Gastrocnemius medialis (tissue), 4 donors: ENCODE data around the gene DPP3. TPM values are rescaled to one million over a fixed set of nuclear protein-coding genes. Genes with fewer than 3 reads are reported as not detected.

Source experiments
- ATAC-seq, 2 donors: fragments of 150-250 bp; one replicate each; pipeline ENCODE4 v1.9.1; 2016
- DNase-seq, 2 donors: peaks; one replicate each; pipeline ENCODE4 v3.0.0-alpha.2; 2019
- H3K27ac ChIP-seq, 4 donors: fragments of 200-600 bp; sonication (generic); 1 replicate in 1 of 4; 2 replicates in 3 of 4; pipeline ENCODE4 v1.5.1; 2016 to 2018; ENCODE audit warnings: mild to moderate bottlenecking in 2 of 4, moderate library complexity in 1 of 4
- H3K27me3 ChIP-seq, 3 donors: fragments of 200-600 bp; sonication (generic) in 2 of 3; 1 replicate in 1 of 3; 2 replicates in 2 of 3; pipeline versions ENCODE4 v1.5.1 to v1.6.0; 2016 to 2019; ENCODE audit warnings: mild to moderate bottlenecking in 1 of 3, moderate library complexity in 1 of 3
- H3K36me3 ChIP-seq, 2 donors: fragments of 200-600 bp; sonication (generic) in 1 of 2; one replicate each; pipeline ENCODE4 v1.5.1; 2017 to 2018
- H3K4me1 ChIP-seq, 2 donors: fragments of 200-600 bp; sonication (generic) in 1 of 2; one replicate each; pipeline ENCODE4 v1.5.1; 2016 to 2017; ENCODE audit warnings: mild to moderate bottlenecking in 2 of 2
- H3K4me3 ChIP-seq, 4 donors: fragments of 200-600 bp; sonication (generic) in 3 of 4; 1 replicate in 1 of 4; 2 replicates in 3 of 4; pipeline ENCODE4 v1.5.1; 2016 to 2019; ENCODE audit warnings: mild to moderate bottlenecking in 2 of 4
- H3K9me3 ChIP-seq, 3 donors: fragments of 200-600 bp; sonication (generic) in 2 of 3; 1 replicate in 1 of 3; 2 replicates in 2 of 3; pipeline ENCODE4 v1.5.1; 2016 to 2019
- POLR2A ChIP-seq, 2 donors: fragments of 450-650 bp; IDR thresholded peaks; one replicate each; pipeline ENCODE4 v1.6.1; 2017; ENCODE audit warnings: antibody characterized with exemption in 2 of 2, mild to moderate bottlenecking in 2 of 2, moderate library complexity in 2 of 2
- in situ Hi-C, 4 donors: fragments of 200-750 bp; cut with MboI; loops; one replicate each; pipeline versions ENCODE4 v1.15.0 to v1.8.0; 2017; ENCODE audit warnings: low sequenced_read_pairs in 4 of 4
- intact Hi-C: fragments of 100-400 bp; cut with DNase I; formaldehyde crosslinking; loops from one replicate; pipeline ENCODE4 v1.15.1; 2023; ENCODE audit warnings: low total_unique reads
- total RNA-seq, 4 donors: library from RNA; depleted of rRNA; stranded (reverse); fragments of >200 nt; gene quantifications; one replicate each; pipeline versions ENCODE4 v1.1.0 to v1.2.3, GENCODE V29; 2016
- TF ChIP-seq, protein P1 (sequence below), 5 experiments: fragments of 450-650 bp in 3 of 5; fragments of 200-600 bp in 2 of 5; sonication (generic) in 2 of 5; IDR thresholded peaks in 4 of 5; conservative IDR thresholded peaks in 1 of 5; 1 replicate in 4 of 5; 2 replicates in 1 of 5; pipeline ENCODE4 v1.5.1; 2016 to 2019; ENCODE audit warnings: antibody characterized with exemption in 5 of 5, mild to moderate bottlenecking in 3 of 5, moderate library complexity in 3 of 5

Gene DPP3
- total RNA-seq, 4 donors from 2014 or later: 28.5 to 58.5 (median 37.4) TPM

DNA sequence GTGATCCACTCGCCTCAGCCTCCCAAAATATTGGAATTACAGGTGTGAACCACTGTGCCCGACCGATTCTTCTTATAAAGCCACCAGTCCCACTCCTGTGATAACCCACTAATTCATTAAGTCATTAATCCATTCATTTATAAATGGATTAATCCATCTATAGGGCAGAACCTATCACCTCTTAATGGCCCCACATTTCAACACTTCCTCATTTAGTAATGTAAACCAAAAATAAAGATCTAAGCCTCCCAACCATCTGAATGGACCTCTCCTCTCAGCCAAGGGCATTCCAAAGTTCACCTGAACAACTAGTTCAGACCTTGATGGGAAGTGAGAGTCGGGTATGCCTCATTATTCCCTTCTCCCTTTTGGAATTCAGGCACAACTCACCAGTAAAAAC lies 31.7 kb upstream of the DPP3 start:
- H3K4me1 ChIP-seq: no peaks in the 10 kb centered on the region
- H3K4me3 ChIP-seq: no peak overlapping the region
- ATAC-seq: no peak
- TF ChIP-seq, protein P1, sequence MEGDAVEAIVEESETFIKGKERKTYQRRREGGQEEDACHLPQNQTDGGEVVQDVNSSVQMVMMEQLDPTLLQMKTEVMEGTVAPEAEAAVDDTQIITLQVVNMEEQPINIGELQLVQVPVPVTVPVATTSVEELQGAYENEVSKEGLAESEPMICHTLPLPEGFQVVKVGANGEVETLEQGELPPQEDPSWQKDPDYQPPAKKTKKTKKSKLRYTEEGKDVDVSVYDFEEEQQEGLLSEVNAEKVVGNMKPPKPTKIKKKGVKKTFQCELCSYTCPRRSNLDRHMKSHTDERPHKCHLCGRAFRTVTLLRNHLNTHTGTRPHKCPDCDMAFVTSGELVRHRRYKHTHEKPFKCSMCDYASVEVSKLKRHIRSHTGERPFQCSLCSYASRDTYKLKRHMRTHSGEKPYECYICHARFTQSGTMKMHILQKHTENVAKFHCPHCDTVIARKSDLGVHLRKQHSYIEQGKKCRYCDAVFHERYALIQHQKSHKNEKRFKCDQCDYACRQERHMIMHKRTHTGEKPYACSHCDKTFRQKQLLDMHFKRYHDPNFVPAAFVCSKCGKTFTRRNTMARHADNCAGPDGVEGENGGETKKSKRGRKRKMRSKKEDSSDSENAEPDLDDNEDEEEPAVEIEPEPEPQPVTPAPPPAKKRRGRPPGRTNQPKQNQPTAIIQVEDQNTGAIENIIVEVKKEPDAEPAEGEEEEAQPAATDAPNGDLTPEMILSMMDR (IDR thresholded peaks at IDR 0.05 in 4 of 5, conservative IDR thresholded peaks at IDR 0.05 in 1 of 5): no peak
- TF ChIP-seq POLR2A (IDR thresholded peaks at IDR 0.05): no peak
- in situ Hi-C loops (no loop called here), intact Hi-C loops (no loop called here)
- no peaks in the 10 kb centered on the region for H3K27me3 ChIP-seq
- no peaks in the 10 kb centered on the region for H3K36me3 ChIP-seq
- H3K27ac ChIP-seq: no peak overlapping the region
- DNase-seq: no peak
- no peaks in the 10 kb centered on the region for H3K9me3 ChIP-seq

DNA sequence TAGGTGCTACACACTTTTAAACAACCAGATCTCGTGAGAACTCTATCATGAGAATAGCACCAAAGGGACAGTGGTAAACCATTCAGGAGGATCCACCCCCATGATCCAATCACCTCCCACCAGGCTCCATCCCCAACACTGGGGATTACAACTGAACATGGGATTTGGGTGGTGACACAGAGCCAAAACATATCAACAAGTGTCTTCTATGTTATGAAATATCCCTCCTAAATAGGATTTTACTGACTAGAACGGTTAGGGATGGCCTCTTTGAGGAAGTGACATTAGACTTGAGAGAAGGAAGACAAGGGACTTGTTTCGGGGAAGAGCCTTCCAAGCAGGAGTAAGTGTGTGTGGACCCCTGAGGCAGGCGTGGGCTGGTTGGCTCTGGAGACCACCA lies 29.7 kb upstream of the DPP3 start:
- DNase-seq: no peak
- H3K36me3 ChIP-seq: no peaks in the 10 kb centered on the region
- no peak for TF ChIP-seq POLR2A (IDR thresholded peaks at IDR 0.05)
- TF ChIP-seq, protein P1 (IDR thresholded peaks at IDR 0.05 in 4 of 5, conservative IDR thresholded peaks at IDR 0.05 in 1 of 5): no peak
- H3K27ac ChIP-seq: no peak overlapping the region
- H3K27me3 ChIP-seq: no peaks in the 10 kb centered on the region
- intact Hi-C loops: no loop called here
- no peak overlapping the region for H3K4me3 ChIP-seq
- in situ Hi-C loops: no loop called here
- H3K4me1 ChIP-seq: no peaks in the 10 kb centered on the region
- no peak for ATAC-seq
- H3K9me3 ChIP-seq: no peaks in the 10 kb centered on the region

DNA sequence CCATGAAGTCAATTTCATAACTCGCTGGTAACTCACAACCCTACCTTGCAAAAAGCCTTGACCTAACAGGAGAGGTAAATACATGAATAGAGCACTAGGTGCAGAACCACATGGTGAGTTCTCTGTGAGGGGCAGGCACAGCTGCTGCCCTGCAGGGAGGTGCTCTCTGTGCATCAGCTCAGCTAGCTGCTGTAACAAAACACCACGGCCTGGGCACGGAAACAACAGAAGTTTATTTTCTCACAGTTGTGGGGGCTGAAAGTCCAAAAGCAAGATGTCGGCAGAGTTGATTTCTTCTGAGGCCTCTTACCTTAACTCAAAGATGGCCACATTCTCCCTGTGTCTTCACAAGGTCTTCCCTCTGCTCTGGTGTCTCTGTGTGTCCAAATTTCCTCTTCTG lies 28.6 kb upstream of the DPP3 start:
- DNase-seq (no peak), ATAC-seq (no peak)
- in situ Hi-C loops: no loop called here
- no peaks in the 10 kb centered on the region for H3K36me3 ChIP-seq
- H3K4me3 ChIP-seq: no peak overlapping the region
- intact Hi-C loops: no loop called here
- H3K27ac ChIP-seq: no peak overlapping the region
- no peaks in the 10 kb centered on the region for H3K27me3 ChIP-seq
- H3K4me1 ChIP-seq: no peaks in the 10 kb centered on the region
- no peaks in the 10 kb centered on the region for H3K9me3 ChIP-seq
- TF ChIP-seq, protein P1 (IDR thresholded peaks at IDR 0.05 in 4 of 5, conservative IDR thresholded peaks at IDR 0.05 in 1 of 5): no peak

DNA sequence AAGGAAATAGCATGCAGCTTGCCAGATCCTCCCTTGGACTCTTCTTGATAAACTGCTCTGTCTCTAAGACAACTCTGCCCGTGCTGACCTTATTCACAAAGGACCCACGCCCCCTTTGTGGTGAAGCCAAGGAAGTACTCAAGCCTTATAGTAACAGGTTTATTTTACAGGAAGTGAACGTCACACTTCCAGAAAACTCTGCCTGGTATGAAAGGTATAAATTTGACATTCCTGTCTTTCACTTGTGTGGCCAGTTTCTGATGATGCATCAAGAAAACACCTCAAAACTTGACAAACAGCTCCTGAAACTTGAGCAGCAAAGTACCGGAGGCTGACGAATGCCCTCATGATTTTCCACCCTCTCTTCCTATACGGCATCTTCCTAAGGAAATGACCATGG lies 26.0 kb upstream of the DPP3 start:
- Histone ChIP-seq H3K9me3 (no peaks in the 10 kb centered on the region), H3K36me3 (no peaks in the 10 kb centered on the region), H3K27me3 (no peaks in the 10 kb centered on the region), H3K4me1 (no peaks in the 10 kb centered on the region), H3K27ac (no peak overlapping the region), H3K4me3 (no peak overlapping the region)
- in situ Hi-C loops: no loop called here
- TF ChIP-seq POLR2A (IDR thresholded peaks at IDR 0.05): no peak
- TF ChIP-seq, protein P1 (IDR thresholded peaks at IDR 0.05 in 4 of 5, conservative IDR thresholded peaks at IDR 0.05 in 1 of 5): no peak
- intact Hi-C loops: no loop called here
- ATAC-seq: no peak
- DNase-seq: no peak

DNA sequence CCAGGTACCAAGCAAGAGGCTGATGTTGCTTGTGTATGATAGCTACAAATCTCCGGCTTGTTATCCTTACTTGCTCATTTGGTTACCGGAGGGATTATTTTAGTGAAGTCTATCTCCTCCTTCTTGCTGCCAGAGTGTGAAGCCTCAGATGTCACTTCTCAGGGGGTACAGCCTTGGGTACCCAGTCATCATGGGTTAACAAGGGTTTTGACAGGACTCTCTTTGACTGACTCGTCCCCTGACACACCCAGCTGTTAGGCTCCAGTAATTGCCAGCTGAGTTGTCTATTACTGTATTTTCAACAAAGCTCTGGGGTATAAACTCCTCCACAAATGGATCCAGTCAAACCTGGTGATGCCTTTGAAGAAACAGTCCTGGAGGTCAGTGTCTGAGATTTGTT lies 25.4 kb upstream of the DPP3 start:
- Histone ChIP-seq H3K9me3 (no peaks in the 10 kb centered on the region), H3K27me3 (no peaks in the 10 kb centered on the region), H3K27ac (no peak overlapping the region), H3K36me3 (no peaks in the 10 kb centered on the region), H3K4me1 (no peaks in the 10 kb centered on the region), H3K4me3 (no peak overlapping the region)
- ATAC-seq: no peak
- TF ChIP-seq, protein P1 (IDR thresholded peaks at IDR 0.05 in 4 of 5, conservative IDR thresholded peaks at IDR 0.05 in 1 of 5): no peak
- TF ChIP-seq POLR2A (IDR thresholded peaks at IDR 0.05): no peak
- in situ Hi-C loops: no loop called here
- DNase-seq: no peak
- intact Hi-C loops: no loop called here
